Measurements from ENCODE around the gene DCAF15.
A peak's percentile ranks its signal among the peaks of the same experiment; 100 is the strongest.
"Not testable (repeated sequence)": the region's sequence is repeated elsewhere in the genome, so short reads cannot be mapped to it uniquely, and the experiment has no call there.

DCAF15 gene

GRCh38 chr19:13969897-13970296, 17.6 kb downstream of the DCAF15 start:
- no peaks in the 10 kb centered on the region for H3K4me1 ChIP-seq (ENCODE audit: insufficient read depth, low read length)
- no peak overlapping the region for H3K9ac ChIP-seq (ENCODE audit: low read depth, low read length)
- no peaks in the 10 kb centered on the region for H3K9me3 ChIP-seq (ENCODE audit: control insufficient read depth, insufficient read depth, low read length)
- 0 out of 2 replicates have a peak, but pooled peaks cover 3% of the 10 kb centered on the region for H3K36me3 ChIP-seq (ENCODE audit: insufficient read depth, low read length)

GRCh38 chr19:13971868-13972267, 19.6 kb downstream of the DCAF15 start:
- not testable (repeated sequence) for H3K9me3 ChIP-seq (ENCODE audit: control insufficient read depth, insufficient read depth, low read length); H3K4me1 ChIP-seq (ENCODE audit: insufficient read depth, low read length); H3K9ac ChIP-seq (ENCODE audit: low read depth, low read length); H3K36me3 ChIP-seq (ENCODE audit: insufficient read depth, low read length)

- Histone ChIP-seq H3K9me3 (ENCODE audit: control insufficient read depth, insufficient read depth, low read length) (no peaks in the 10 kb centered on the region), H3K36me3 (ENCODE audit: insufficient read depth, low read length) (0 out of 2 replicates have a peak, but pooled peaks cover 3% of the 10 kb centered on the region)
Measured at GRCh38 chr19:13972368-13973155, 20.3 kb downstream of the DCAF15 start.

GRCh38 chr19:13973479-13973878, 21.2 kb downstream of the DCAF15 start:
- H3K9me3 ChIP-seq (ENCODE audit: control insufficient read depth, insufficient read depth, low read length); H3K36me3 ChIP-seq (ENCODE audit: insufficient read depth, low read length); H3K9ac ChIP-seq (ENCODE audit: low read depth, low read length); H3K4me1 ChIP-seq (ENCODE audit: insufficient read depth, low read length): not testable (repeated sequence)

More at GRCh38 chr19:13972368-13973155, 20.3 kb downstream of the DCAF15 start:
- H3K9ac ChIP-seq (ENCODE audit: low read depth, low read length), result no peak overlapping the region
- H3K4me1 ChIP-seq (ENCODE audit: insufficient read depth, low read length), result no peaks in the 10 kb centered on the region

- peak overlapping the region; percentile 14; the same call in 1 of the 2 replicates for H3K9ac ChIP-seq (ENCODE audit: low read depth, low read length)
- H3K9me3 ChIP-seq (ENCODE audit: control insufficient read depth, insufficient read depth, low read length), result no peaks in the 10 kb centered on the region
- peaks cover 4% of the 10 kb centered on the region; the same call in 1 of the 2 replicates for H3K4me1 ChIP-seq (ENCODE audit: insufficient read depth, low read length)
- 0 out of 2 replicates have a peak, but pooled peaks cover 3% of the 10 kb centered on the region for H3K36me3 ChIP-seq (ENCODE audit: insufficient read depth, low read length)
Measured at GRCh38 chr19:13974073-13974472, 21.8 kb downstream of the DCAF15 start.

- Histone ChIP-seq H3K36me3 (ENCODE audit: insufficient read depth, low read length) (0 out of 2 replicates have a peak, but pooled peaks cover 3% of the 10 kb centered on the region), H3K9ac (ENCODE audit: low read depth, low read length) (no peak overlapping the region), H3K4me1 (ENCODE audit: insufficient read depth, low read length) (peaks cover 4% of the 10 kb centered on the region; the same call in 1 of the 2 replicates), H3K9me3 (ENCODE audit: control insufficient read depth, insufficient read depth, low read length) (no peaks in the 10 kb centered on the region)
Measured at GRCh38 chr19:13975870-13976269, 23.6 kb downstream of the DCAF15 start.

- Histone ChIP-seq H3K36me3 (ENCODE audit: insufficient read depth, low read length) (0 out of 2 replicates have a peak, but pooled peaks cover 3% of the 10 kb centered on the region), H3K9ac (ENCODE audit: low read depth, low read length) (no peak overlapping the region), H3K9me3 (ENCODE audit: control insufficient read depth, insufficient read depth, low read length) (no peaks in the 10 kb centered on the region), H3K4me1 (ENCODE audit: insufficient read depth, low read length) (peaks cover 4% of the 10 kb centered on the region; the same call in 1 of the 2 replicates)
Measured at GRCh38 chr19:13976446-13976845, 24.1 kb downstream of the DCAF15 start.

- H3K9me3 ChIP-seq (ENCODE audit: control insufficient read depth, insufficient read depth, low read length), result no peaks in the 10 kb centered on the region
- peak overlapping the region; percentile 46; the same call in 1 of the 2 replicates for H3K9ac ChIP-seq (ENCODE audit: low read depth, low read length)
- H3K4me1 ChIP-seq (ENCODE audit: insufficient read depth, low read length), result peaks cover 4% of the 10 kb centered on the region; the same call in 1 of the 2 replicates
- no peaks in the 10 kb centered on the region; the same call in 1 of the 2 replicates for H3K36me3 ChIP-seq (ENCODE audit: insufficient read depth, low read length)
Measured at GRCh38 chr19:13977803-13978202, 25.5 kb downstream of the DCAF15 start.

GRCh38 chr19:13978351-13979243, 26.3 kb downstream of the DCAF15 start:
- Histone ChIP-seq H3K9me3 (ENCODE audit: control insufficient read depth, insufficient read depth, low read length) (no peaks in the 10 kb centered on the region), H3K36me3 (ENCODE audit: insufficient read depth, low read length) (no peaks in the 10 kb centered on the region; the same call in 1 of the 2 replicates), H3K4me1 (ENCODE audit: insufficient read depth, low read length) (peaks cover 4% of the 10 kb centered on the region; the same call in 1 of the 2 replicates), H3K9ac (ENCODE audit: low read depth, low read length) (peak overlapping the region; percentile 79)

- no peaks in the 10 kb centered on the region; the same call in 1 of the 2 replicates for H3K36me3 ChIP-seq (ENCODE audit: insufficient read depth, low read length)
- H3K9me3 ChIP-seq (ENCODE audit: control insufficient read depth, insufficient read depth, low read length), result no peaks in the 10 kb centered on the region
- peak overlapping the region; percentile 79 for H3K9ac ChIP-seq (ENCODE audit: low read depth, low read length)
- peaks cover 7% of the 10 kb centered on the region; the same call in 1 of the 2 replicates for H3K4me1 ChIP-seq (ENCODE audit: insufficient read depth, low read length)
Measured at GRCh38 chr19:13979244-13979615, 26.9 kb downstream of the DCAF15 start.

- no peaks in the 10 kb centered on the region for H3K9me3 ChIP-seq (ENCODE audit: control insufficient read depth, insufficient read depth, low read length)
- H3K36me3 ChIP-seq (ENCODE audit: insufficient read depth, low read length), result no peaks in the 10 kb centered on the region; the same call in 1 of the 2 replicates
- H3K4me1 ChIP-seq (ENCODE audit: insufficient read depth, low read length), result peaks cover 7% of the 10 kb centered on the region; the same call in 1 of the 2 replicates
- H3K9ac ChIP-seq (ENCODE audit: low read depth, low read length), result peak overlapping the region; percentile 79; the same call in 1 of the 2 replicates
Measured at GRCh38 chr19:13979686-13980085, 27.4 kb downstream of the DCAF15 start.

GRCh38 chr19:13980340-13980739, 28.0 kb downstream of the DCAF15 start:
- H3K4me1 ChIP-seq (ENCODE audit: insufficient read depth, low read length), result peaks cover 8% of the 10 kb centered on the region

GRCh38 chr19:13981021-13981420, 28.7 kb downstream of the DCAF15 start:
- no peaks in the 10 kb centered on the region; the same call in 1 of the 2 replicates for H3K36me3 ChIP-seq (ENCODE audit: insufficient read depth, low read length)
- H3K9ac ChIP-seq (ENCODE audit: low read depth, low read length), result no peak overlapping the region
- H3K4me1 ChIP-seq (ENCODE audit: insufficient read depth, low read length), result peaks cover 15% of the 10 kb centered on the region
- no peaks in the 10 kb centered on the region for H3K9me3 ChIP-seq (ENCODE audit: control insufficient read depth, insufficient read depth, low read length)

More at GRCh38 chr19:13980340-13980739, 28.0 kb downstream of the DCAF15 start:
- Histone ChIP-seq H3K36me3 (ENCODE audit: insufficient read depth, low read length) (no peaks in the 10 kb centered on the region; the same call in 1 of the 2 replicates), H3K9me3 (ENCODE audit: control insufficient read depth, insufficient read depth, low read length) (no peaks in the 10 kb centered on the region), H3K9ac (ENCODE audit: low read depth, low read length) (no peak overlapping the region)

GRCh38 chr19:13981467-13981866, 29.2 kb downstream of the DCAF15 start:
- Histone ChIP-seq H3K36me3 (ENCODE audit: insufficient read depth, low read length) (no peaks in the 10 kb centered on the region; the same call in 1 of the 2 replicates), H3K9ac (ENCODE audit: low read depth, low read length) (no peak overlapping the region), H3K4me1 (ENCODE audit: insufficient read depth, low read length) (peaks cover 18% of the 10 kb centered on the region), H3K9me3 (ENCODE audit: control insufficient read depth, insufficient read depth, low read length) (no peaks in the 10 kb centered on the region)
